DMS153 treated with DMSO at 0.1 percent for 48 hours (cell line): ENCODE results near the gene ACAP1.
"Not testable (repeated sequence)": the region's sequence is repeated elsewhere in the genome, so short reads cannot be mapped to it uniquely, and the experiment has no call there.

Experiments
- DNase-seq: peaks from one replicate; lab custom pipeline; 2025; ENCODE audit not compliant: unreplicated experiment; lab: John Stamatoyannopoulos, UW

Gene ACAP1

GRCh38 chr17:7328840-7329373 lies 7.4 kb upstream of the ACAP1 start, which contains the start of gene NEURL4:
Gene NEURL4 (minus strand): TSS chr17:7329335. CDS start chr17:7329312, 23 bp downstream.
- no peak for DNase-seq

GRCh38 chr17:7329374-7329996 lies 6.8 kb upstream of the ACAP1 start:
- peak; percentile 60 for DNase-seq

GRCh38 chr17:7329997-7330637 lies 6.2 kb upstream of the ACAP1 start:
- peak; percentile 10 for DNase-seq

DNA sequence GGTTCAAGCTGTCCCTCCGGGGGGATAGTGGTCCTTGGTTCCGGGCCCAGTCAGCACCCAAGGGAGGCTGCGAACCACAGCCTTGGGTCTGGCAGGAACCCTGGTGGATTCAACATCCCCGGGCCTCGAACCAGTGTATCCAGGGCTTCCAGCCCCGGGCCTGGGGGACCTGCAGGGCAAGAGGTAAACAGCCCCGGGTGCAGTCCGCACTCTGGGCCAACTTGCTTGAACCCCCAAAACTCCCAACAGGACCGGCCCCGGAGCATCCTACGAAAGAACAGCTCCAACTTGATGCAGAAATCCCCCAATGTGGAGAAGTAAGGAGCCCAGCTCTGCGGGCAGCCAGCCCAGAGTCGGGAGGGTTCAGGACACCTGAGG lies 5.7 kb upstream of the ACAP1 start:
- DNase-seq: no peak

DNA sequence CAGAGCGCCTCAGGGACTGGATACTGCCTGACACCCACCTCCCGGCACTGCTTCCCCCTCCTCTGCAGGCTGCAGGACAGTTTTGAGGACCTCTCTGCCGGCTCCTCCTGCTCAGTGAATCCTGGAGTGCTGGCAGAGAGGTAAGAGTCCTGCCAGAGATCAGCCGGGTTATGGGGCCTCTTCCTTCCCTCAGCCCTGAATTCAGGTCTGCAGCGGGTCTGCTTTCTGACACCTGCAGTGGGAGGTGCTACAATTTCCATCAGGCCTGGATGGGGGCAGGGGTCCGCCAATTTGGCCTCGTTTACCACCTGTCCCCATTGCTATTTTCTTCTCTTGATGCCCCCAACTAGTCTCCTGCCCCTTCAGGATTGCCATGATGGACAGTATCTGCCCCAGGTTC lies 4.2 kb upstream of the ACAP1 start:
- DNase-seq: no peak

GRCh38 chr17:7332600-7333069 lies 3.7 kb upstream of the ACAP1 start:
- not testable (repeated sequence) for DNase-seq

DNA sequence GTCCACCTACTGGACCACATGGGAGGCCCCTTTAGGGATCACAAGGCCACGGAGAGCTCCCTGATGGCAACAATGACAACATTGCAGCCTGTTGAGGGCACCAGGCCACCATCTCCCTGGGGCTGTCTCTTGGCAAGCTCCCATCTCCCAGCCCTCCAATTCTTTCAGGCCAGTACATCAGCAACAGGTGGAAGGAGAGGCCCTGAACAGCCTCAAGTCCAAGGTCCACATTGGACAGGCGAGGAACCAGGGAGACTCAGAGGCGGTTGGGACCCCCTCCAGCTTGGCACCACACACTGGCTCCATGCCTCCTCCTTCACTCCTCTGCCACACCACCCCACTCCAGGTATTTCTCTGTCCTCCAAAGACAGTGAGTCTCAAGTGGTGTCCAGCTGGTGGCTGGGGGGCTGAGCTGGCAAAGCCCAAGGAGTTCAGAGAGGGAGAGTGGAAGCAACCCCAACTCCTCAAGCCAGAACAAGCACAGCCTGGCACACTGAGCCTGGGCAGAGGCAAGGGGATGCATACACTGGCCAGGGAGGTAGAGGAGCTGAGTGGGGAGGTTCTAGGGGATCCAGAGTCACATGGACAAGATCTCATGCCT lies 1.3 kb upstream of the ACAP1 start:
- DNase-seq: no peak

GRCh38 chr17:7335765-7336164 lies 564 bp upstream of the ACAP1 start:
- not testable (repeated sequence) for DNase-seq

DNA sequence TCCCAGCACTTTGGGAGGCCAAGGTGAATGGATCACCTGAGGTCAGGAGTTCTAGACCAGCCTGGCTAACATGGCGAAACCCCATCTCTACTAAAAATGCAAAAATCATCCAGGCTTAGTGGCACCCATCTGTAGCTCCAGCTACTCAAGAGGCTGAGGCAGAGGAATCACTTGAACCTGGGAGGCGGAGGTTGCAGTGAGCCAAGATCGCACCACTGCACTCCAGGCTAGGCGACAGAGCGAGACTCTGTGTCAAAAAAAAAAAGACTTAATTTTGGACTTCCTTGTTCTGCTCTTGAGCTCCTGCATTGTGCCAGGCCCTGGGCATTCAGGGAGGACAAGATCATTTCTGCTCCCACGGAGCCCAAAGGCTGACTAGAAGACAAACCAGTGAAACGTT lies 1.3 kb downstream of the ACAP1 start:
- DNase-seq: not testable (repeated sequence)

DNA sequence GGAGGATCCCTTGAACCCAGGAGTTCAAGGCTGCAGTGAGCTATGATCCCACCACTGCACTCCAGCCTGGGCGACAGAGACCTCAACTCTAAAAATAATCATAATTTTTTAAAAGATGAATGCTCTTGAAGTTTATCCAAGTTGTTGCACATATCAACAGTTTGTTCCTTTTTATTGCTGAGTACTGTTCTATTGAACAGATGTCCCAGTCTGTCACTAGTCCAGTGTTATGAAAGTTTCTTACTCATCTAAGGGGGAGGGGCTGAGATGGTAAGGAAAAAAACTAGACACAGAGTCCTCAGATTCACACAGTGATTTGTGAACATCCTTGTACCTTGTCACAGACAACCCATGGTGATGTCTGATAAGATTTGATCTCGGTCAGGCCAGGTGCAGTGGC lies 3.9 kb downstream of the ACAP1 start:
- DNase-seq: no peak

DNA sequence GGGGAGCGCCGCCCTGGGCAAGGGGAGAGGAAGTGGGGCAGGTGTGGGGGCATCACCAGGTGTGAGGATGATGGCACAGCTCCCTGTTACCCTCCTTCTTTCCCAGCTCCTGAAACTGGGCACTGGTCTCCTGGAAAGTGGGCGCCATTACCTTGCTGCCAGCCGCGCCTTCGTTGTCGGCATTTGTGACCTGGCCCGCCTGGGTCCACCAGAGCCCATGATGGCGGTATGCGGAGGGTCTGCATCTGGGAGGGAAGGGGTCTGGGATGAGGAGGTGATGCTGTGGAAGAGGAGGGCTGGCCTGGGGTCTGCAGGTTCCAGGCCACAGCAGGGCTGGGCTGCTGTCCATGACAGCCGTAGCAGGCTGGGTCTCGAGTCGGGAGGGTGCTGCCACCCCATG lies 5.5 kb downstream of the ACAP1 start:
- no peak for DNase-seq

- DNase-seq: no peak
Measured at GRCh38 chr17:7343250-7343649, 6.9 kb downstream of the ACAP1 start.

DNA sequence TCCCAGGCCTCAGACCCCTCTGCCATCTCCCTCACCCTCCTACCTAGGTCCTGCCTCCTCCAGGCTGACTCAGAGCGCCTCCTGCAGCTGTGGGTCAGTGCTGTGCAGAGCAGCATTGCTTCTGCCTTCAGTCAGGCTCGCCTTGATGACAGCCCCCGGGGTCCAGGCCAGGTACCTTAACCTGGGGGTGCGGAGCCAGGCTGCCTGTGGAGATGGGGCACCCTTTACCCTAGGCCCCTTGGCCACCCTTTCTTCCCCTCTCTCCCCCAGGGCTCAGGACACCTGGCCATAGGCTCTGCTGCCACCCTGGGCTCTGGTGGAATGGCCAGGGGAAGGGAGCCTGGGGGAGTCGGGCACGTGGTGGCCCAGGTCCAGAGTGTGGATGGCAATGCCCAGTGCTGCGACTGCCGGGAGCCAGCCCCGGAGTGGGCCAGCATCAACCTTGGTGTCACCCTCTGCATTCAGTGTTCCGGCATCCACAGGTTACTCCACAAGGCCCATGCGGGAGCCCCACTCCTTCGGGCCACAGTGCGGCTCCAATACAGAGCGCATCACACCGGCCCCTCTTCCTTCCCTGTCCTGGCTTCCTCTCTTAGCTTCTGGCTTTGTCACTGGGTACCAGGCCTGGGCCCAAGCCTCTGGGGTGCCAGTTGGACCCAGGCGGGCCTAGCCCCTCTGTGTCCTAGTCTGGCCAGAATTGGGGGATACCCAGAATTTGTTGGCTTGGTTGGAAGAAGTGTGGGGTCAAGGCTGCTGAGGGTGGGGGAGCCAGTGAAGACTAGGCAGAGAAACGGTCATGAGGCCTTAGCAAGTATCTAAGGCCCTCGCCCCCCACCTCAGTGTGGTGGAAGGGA lies 10.7 kb downstream of the ACAP1 start:
- no peak for DNase-seq

GRCh38 chr17:7347630-7348477 lies 11.5 kb downstream of the ACAP1 start:
- no peak for DNase-seq

DNA sequence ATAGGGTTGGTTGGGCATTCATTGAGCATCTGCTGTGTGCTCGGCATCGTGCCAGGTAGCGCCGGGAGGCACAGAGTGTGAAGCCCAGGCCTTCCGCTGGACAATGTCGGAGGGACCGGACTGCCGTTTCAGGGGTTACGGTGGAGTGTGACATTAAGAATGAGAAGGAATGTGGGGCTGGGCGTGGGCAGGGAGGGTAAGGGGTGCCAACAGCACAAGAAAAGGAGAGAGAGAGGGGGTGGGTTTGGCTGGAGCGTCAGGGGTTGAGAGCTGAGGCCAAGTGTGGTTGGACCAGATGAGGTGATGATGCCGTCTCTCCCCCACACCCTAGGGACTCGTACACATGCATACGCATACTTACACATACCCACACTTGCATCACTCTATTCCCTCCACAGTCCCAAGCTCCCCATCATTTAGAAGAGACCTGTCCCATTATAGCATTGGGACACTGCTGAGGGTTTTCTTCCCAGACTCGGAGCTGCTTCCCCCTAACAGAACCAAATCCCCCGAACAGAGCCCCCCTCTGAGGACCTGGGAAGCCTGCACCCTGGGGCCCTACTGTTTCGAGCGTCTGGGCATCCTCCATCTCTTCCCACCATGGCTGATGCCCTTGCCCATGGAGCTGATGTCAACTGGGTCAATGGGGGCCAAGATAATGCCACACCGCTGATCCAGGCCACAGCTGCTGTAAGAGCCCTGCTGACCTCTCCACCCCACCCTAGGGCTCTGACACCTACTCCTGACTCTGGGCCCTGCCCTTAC lies 12.3 kb downstream of the ACAP1 start:
- DNase-seq: no peak

GRCh38 chr17:7351665-7352502 lies 15.6 kb downstream of the ACAP1 start, which contains the start of gene KCTD11:
Gene KCTD11 (plus strand): TSS chr17:7352162.
- no peak for DNase-seq

- no peak for DNase-seq
Measured at GRCh38 chr17:7352503-7352889, 16.2 kb downstream of the ACAP1 start.

GRCh38 chr17:7352910-7353635 lies 16.7 kb downstream of the ACAP1 start:
- no peak for DNase-seq
